GM19193 (cell line): ENCODE data around the gene ENG.

ENCODE experiments used
- POLR2A ChIP-seq: IDR thresholded peaks from 4 replicates; pipeline ENCODE4 v1.6.1; 2011; ENCODE audit not compliant: insufficient read depth, insufficient read length; ENCODE audit errors: extremely low read depth

Gene ENG

DNA sequence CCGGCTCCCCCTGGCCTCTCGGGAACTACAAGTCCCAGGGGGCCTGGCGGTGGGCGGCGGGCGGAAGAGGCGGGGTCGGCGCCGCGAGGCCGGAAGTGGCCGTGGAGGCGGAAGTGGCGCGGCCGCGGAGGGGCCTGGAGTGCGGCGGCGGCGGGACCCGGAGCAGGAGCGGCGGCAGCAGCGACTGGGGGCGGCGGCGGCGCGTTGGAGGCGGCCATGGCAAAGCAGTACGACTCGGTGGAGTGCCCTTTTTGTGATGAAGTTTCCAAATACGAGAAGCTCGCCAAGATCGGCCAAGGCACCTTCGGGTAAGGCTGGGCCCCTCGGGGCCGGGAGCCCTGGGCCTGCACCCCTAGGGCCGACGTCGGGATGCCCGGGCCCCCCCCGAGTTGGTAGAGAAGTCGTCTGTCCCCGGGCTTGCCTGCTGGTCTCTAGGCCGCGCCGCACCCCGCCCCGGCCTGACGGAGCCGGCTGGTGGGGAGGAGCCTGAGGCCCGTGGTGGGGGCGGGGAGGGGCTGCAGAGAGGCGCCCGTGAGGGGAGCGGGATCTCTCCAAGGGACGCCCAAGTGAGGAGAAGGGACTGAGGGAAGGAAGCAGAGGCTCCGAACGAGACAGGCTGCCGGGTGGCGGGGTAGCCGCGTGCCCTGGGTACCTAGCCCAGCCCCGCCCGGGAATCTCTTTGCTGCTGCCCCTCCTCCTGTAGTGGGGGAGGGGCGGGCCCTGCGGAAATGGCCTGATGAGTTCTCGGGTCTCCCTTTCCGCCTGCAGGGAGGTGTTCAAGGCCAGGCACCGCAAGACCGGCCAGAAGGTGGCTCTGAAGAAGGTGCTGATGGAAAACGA, 68.3 kb downstream of the ENG start, which contains the start of gene CDK9:
CDK9 (plus strand) TSS at position 102 of the 840 bp plus-strand sequence; CDS start at position 217, 115 bp downstream.
- peak; percentile 65 for TF ChIP-seq POLR2A

DNA sequence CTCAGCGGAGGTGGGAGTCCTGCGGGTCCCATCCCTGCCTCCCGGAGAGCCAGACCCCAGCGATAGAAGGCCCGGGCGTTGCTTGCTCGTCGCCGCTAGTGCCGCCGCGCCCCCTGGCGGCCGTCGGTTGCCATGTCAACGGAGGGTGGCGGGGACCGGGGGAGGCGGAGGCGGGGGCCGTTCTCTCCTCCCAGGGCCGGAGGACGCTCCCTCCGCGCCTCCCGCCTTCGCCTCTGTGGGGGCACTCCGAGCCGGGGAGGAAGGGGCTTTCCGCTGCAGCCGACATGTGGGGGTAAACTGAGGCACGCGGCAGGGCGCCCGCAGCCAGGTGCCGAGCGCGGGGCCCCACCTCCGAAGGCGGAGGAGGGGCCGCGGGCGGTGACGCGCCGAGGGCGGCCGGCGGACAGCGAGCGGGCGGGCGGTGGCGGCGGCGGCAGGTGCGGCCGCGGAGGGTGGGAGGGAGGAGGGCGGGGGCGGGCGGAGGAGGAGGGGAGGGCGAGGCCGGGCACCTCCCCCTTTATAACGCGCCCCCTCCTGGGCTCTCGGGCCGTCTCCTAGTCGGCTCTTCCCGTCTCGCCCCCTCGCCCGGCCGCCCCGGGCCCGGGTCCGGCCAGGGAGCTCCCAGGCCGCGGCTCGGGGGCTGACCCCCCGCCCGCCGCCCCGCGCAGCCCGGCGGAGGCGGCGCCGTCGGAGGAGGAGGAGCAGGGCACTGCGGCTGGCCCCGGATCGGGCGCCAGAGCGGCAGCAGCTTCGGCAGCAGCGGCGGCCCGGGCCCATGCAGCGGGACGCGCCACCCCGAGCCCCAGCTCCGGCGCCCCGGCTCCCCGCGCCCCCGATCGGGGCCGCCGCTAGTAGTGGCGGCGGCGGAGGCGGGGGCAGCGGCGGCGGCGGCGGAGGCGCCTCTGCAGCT, 69.2 kb downstream of the ENG start:
- TF ChIP-seq POLR2A = no peak

DNA sequence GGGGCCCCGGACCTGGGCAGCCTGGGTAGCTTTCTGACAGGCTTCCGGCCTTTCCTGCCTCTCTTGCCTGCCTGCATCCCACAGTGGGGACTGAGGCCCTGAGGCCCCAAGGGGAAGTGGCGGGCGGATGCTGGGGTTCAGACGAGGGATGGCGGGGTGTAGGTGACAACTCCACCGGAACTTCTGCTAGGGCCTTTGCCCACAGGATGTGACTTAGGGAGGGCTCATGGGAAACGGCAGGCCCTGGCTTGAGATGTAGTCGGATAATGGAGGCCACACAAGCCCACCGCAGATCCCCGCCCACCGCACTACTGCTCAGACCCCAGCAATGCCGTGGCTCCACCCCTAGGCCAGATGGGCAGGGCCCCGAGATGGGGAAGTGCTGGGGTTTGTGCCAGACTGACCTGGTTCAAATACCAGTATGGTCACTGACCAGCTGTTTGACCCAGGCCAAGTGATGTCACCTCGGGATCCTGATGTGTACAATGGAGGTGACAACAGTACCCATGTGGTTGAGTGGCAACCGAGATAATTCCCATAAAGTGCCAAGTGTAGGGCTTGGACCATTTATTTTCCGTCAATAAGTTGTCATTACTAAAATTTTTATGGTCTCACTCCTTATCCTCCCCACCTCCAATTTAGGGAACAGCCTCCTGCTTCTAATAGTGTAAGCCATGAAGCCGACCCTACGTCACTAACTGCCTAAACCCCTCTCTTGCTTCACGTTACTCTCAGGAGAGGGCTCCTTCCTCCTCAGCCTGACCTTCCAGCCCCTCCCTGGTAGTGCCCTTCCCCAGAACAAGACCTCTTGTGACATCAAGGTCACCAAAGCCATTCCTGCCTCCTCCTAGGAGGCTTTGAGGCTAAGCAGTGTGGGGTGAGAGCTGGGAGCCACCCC, 71.1 kb downstream of the ENG start:
- TF ChIP-seq POLR2A = peak; percentile 51

DNA sequence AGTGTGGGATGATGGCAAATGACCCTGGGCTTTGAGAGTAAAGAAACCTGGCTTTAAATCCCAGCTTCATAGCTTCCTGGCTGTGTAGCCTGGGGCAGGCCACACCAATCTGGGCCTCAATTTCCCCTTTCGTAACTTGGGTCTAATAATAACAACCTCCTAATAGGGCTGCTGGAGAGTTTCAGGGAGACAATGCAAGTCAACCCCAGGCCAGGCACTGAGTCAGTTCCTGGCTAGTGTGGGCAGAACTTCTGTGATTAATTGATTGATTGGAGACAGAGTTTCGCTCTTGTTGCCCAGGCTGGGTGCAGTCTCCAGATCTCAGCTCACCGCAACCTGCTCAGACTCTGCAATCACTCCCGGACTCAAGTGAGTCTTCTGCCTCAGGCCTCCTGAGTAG, 72.7 kb downstream of the ENG start:
- TF ChIP-seq POLR2A = no peak

DNA sequence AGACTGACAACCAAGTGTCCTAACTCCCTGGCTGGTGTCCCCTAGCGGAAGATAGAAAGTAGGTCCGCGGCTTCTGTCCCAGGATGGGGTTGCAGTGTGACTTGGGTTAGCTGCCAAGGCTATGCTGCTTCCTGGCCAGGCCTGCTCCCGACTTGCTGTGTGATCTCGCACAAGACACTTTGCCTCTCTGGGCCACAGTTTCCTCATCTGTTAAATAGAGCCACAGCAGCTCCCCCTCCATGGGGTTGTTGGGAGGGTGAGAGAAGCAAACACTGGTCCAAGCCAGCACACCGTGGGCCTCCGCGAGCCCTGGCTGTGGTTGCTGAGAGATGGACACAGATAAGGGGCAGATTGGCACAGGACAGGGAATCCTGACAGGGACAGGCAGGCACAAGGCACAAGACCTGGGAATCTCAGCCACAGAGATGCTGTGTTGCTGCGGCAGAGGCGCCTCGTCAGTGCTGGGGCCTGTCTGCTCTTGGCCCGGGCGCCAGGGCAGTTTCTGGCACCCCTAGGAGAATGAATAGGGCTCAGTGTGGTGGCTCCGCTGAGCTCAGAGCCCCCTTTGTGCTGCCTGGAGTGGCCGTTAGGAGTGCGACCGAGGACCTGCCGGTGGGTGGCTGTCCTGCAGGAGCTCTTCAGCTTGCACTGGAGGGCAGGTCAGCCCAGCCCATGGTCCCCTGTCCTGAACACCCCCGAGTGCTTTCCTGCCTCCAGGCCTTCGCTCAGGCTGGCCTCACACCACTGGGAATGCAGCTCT, 74.2 kb downstream of the ENG start:
- no peak for TF ChIP-seq POLR2A

DNA sequence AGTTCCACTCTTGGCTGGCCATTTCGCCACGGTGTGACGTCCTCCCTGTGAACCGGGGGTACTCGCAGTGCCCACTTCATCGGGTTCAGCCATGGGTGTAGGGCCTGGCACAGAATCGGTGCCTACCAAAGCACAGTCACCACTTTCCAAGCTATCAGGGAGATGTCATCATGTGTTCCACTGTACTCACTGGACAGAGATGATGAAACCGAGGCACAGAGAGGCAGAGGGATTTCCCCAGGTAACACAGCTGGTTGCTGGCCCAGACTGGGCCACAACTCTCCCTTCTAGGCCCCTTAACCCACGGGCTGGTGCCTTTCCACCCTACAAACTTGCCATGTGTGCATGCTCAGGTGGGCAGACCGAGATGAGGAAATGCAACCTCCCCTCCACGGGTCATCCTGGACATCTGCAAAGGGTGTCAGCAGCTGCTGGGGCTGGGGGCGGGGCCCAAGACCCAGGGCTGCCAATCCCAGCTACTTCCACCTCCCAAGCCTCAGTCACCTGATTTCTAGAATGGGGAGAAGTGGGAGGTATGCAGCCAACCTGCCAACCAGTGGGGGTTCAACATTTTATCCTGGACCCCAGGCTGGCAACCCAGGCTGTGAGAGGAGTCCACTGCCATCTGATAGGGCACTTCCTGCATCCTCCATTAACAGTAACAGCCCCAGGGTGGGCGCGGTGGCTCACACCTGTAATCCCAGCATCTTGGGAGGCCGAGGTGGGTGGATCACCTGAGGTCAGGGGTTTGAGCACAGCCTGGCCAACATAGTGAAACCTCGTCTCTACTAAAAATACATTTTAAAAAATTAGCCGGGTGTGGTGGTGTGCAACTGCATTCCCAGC, 75.1 kb downstream of the ENG start:
- TF ChIP-seq POLR2A = peak; percentile 39

DNA sequence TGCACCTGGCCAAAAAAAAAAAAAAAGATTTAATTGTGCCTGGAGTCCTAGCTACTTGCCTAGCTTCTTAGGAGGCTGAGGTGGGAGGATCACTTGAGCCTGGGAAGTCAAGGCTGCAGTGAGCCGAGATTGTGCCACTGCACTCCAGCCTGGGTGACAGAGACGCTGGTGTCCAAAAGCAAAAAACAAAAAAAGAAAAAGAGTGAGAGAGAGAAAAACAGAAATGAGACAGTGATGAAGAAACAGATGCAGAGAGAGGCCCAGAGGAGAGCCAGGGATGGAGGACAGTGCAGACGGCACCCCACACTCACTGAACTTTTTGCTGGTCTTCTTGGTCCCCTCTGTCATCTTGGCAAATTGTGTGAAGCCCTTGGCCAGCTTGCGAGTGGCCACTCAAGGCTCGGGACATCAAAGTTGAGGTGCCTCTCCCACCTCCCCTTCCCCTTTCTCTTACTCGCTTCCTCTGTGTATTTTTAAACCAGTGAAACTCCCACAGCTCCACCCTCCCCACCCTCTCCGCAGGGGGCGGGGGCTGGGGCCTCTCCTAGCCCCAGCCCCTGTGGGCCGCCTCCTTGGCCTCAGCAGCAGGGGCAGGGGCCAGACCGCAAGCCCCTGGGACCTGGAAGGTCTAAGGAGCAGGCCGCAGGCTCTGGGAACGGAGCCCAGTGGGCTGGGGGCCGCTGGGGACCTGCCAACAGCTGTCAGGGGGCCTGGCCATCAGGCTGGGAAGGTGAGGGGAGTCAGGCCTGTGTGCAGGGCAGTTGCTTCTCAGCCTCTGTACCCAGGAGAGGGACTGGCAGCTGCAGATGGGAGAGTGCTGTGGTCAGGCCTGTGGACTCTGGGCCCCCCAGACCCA, 76.0 kb downstream of the ENG start, which contains the start of gene SH2D3C:
SH2D3C (minus strand) TSS at position 387 of the 856 bp plus-strand sequence; CDS start at position 348, 39 bp downstream.
- TF ChIP-seq POLR2A = peak; percentile 64

DNA sequence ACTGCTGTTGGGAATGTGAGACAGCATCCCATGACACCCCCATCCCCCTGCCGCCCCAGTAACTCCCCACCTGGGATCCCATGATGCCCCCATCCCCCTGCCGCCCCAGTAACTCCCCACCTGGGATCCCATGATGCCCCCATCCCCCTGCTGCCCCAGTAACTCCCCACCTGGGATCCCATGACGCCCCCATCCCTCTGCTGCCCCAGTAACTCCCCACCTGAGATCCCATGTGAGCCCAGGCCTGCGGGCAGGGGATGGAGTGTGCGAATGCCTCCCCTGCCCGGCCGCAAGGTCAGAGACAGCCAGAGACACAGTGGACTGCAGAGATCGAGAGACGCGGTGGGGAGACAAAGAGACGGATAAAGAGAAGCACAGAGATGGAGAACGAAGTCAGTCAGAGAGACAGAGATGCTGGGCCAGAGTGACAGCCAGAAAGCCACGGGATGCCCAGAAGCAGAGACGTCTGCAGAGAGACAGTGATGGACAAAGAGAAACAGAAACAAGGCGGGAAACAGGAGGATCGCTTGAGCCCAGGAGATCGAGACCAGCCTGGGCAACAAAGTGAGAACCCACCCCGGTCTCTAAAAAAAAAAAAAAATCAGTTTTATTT, 77.0 kb downstream of the ENG start:
- no peak for TF ChIP-seq POLR2A

DNA sequence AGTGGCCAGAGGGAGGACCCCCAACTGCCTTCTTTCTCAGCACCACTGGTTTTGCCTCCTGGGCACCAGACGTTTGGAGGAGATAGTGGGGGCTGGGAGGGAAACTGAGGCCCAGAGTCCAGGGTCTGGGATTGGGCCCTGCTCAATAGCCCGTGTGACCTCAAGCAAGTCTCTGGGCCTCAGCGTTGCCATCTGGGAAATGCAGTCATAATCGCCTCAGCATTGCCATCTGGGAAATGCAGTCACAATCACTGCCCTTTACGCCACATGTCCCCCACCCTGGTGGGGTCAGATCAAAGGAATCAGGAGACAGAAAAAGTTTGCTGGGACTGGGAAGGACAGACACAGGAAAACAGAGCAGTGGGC, 77.6 kb downstream of the ENG start:
- no peak for TF ChIP-seq POLR2A

DNA sequence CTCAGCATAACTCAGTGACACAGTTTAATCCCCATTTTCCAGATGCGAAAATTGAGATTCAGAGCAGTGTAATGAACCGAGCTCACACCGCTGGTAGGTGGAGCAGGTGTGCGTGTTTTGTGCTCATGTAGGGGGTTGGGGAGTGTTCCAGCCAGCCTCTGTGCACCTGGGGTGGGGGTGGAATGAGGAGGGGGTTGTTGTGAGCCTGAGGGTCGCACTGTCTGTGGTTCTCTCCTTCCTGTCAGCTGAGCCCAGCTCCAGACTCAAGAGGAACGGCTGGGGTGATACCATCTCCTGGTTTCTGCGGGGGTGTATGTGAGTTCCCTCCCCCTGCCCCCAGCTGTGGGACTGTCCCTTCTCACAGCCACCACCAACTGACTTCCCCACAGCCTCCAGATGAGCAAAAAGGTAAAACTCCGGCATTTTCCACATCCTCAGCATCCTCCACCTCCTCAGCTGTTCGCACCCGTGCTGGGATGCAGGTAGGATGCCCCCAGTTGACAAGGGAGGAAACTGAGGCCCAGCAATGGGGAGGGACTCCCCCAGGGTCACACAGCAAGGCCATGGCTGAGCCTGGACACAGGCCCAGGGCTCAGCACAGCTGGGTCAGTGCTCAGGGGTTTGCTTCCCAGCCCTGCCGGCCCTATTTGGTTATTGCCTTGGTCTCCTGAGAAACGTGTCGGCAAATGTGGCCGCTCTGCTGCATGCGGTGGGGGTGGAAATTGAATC, 78.1 kb downstream of the ENG start:
- TF ChIP-seq POLR2A = peak; percentile 46

DNA sequence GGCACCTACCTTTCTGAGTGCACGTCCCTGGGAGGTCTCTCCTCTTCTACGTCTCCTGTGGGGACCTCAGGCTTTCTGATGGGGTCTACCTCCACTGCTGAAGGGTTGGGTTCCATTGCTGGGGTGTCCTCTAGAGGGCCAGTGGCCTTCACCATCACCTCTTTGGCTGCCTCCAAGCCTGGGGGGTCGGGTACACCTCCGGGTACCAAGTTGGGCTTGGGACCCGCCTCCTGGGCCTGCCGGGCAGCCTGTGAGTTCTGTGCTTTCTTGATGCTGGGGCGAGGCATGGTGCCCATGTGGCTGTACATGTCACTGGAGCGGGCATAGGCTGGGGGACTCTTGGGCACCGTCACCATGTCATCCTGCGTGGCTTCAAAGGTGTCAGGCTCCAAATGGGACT, 80.5 kb downstream of the ENG start:
- TF ChIP-seq POLR2A = no peak
